ENCODE measurements around the gene KIF18B. TPM values are rescaled to one million over a fixed set of nuclear protein-coding genes. Genes with fewer than 3 reads are reported as not detected.

The KIF18B gene
- total and polyA plus RNA-seq, 9 donors, result 0.10 to 0.79 (median 0.17) TPM; not detected in 3

DNA sequence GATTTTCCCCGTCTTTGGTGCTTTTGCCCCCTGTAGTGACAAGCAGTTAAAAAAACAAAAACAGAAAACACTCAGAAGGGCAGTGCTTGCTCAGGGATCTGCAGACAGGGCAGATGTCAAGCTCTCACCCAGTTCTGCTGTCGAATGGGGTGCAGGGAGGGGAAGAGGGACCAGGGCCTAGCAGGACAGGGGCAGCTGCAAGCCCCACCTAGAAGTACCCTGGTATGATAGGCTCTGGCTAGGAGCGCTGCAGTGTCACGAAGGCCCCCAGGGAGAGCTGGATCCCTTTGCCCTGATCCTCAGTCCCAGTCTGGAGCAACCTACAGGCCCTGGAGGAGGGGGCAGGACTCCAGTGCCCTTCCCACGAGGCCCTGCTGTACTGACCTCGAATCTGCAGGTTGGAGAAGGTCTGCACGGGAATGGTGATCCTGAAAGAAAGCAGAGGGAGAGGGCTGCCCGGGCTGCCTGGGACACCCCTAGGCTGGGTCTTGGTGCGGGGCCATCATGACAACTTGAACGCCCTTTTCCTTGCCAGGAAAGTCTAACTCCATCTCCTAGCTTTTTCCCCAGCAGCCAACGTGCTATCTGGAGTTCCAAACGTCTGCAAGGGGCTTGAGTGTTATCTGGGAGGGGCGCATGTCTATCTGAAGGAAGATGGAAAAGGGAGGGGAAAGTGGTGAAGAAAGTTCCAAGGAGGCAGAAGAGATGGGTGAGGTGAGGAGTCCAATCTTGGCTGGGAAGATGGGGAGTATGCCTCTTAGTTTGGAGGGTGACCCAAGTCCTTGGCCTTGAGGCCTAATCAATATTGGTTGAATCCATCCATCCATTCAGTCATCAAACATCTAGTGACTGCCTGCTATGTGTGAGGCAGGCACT, 37.1 kb downstream of the KIF18B start:
- H3K27ac ChIP-seq, result no peak overlapping the region
- TF ChIP-seq, protein P1, sequence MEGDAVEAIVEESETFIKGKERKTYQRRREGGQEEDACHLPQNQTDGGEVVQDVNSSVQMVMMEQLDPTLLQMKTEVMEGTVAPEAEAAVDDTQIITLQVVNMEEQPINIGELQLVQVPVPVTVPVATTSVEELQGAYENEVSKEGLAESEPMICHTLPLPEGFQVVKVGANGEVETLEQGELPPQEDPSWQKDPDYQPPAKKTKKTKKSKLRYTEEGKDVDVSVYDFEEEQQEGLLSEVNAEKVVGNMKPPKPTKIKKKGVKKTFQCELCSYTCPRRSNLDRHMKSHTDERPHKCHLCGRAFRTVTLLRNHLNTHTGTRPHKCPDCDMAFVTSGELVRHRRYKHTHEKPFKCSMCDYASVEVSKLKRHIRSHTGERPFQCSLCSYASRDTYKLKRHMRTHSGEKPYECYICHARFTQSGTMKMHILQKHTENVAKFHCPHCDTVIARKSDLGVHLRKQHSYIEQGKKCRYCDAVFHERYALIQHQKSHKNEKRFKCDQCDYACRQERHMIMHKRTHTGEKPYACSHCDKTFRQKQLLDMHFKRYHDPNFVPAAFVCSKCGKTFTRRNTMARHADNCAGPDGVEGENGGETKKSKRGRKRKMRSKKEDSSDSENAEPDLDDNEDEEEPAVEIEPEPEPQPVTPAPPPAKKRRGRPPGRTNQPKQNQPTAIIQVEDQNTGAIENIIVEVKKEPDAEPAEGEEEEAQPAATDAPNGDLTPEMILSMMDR (IDR thresholded peaks at IDR 0.05), result no peak
- TF ChIP-seq POLR2A (IDR thresholded peaks at IDR 0.05), result no peak
- no peak for TF ChIP-seq EP300 (IDR thresholded peaks at IDR 0.05)
- no peaks in the 10 kb centered on the region for H3K36me3 ChIP-seq
- H3K4me3 ChIP-seq, result no peak overlapping the region
- WGBS, 3 donors, result 84 to 89% (median 85%) methylated on average over 12 to 13 of the region's 13 CpGs
- H3K4me1 ChIP-seq (ENCODE audit: insufficient read depth), result peaks cover 5% of the 10 kb centered on the region
- intact Hi-C loops (cut with DNase I), result loop anchor here in 2 of 4 donors (10.0 kb wide), 3 partner anchors 184 to 294 kb away; no protein-coding TSS in a partner anchor
- no peak for DNase-seq
- no peaks in the 10 kb centered on the region for H3K9me3 ChIP-seq
- H3K27me3 ChIP-seq, result no peaks in the 10 kb centered on the region

DNA sequence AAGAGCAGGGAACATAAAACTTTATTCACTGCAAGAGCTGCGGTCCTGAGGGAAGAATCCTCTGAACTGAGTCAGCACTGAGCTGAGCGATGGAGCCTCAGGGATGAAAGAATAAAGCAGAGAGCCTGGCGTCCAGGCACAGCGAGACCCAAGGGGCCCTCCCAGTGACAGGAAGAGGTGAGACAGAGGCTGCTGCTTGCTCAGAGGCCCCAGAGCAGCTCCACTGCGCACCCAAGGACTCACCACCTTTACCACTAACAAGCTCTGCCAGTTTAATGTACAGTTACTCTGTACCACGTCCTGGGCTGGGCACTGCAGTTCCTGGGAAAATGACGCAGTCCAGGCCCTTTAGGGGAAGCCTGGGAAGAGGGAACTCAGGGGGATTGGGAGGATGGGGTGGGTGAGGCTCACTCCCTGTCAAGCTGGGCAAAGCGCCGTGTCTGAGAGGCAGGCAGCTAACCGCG, 37.9 kb downstream of the KIF18B start:
- Histone ChIP-seq H3K4me1 (ENCODE audit: insufficient read depth) (peaks cover 5% of the 10 kb centered on the region), H3K36me3 (no peaks in the 10 kb centered on the region), H3K9me3 (no peaks in the 10 kb centered on the region), H3K27ac (no peak overlapping the region), H3K27me3 (no peaks in the 10 kb centered on the region), H3K4me3 (no peak overlapping the region)
- whole genome bisulfite sequencing, 3 donors, result 76 to 85% (median 77%) methylated on average over 11 of the region's 11 CpGs
- no peak for DNase-seq
- intact Hi-C loops (cut with DNase I), result loop anchor here in 2 of 4 donors (10.0 kb wide), 3 partner anchors 185 to 295 kb away; no protein-coding TSS in a partner anchor
- TF ChIP-seq EP300 (IDR thresholded peaks at IDR 0.05) (no peak), POLR2A (IDR thresholded peaks at IDR 0.05) (no peak)
- TF ChIP-seq, protein P1 (IDR thresholded peaks at IDR 0.05), result no peak

GRCh38 chr17:44908761-44909326, 38.7 kb downstream of the KIF18B start:
- Histone ChIP-seq H3K4me3 (no peak overlapping the region), H3K27me3 (no peaks in the 10 kb centered on the region), H3K9me3 (no peaks in the 10 kb centered on the region), H3K4me1 (ENCODE audit: insufficient read depth) (peaks cover 5% of the 10 kb centered on the region), H3K36me3 (no peaks in the 10 kb centered on the region), H3K27ac (no peak overlapping the region)
- WGBS, 3 donors, result 88 to 89% (median 88%) methylated on average over 10 of the region's 10 CpGs
- intact Hi-C loops (cut with DNase I), result no loop called here
- DNase-seq, result no peak
- TF ChIP-seq, protein P1 (IDR thresholded peaks at IDR 0.05), result no peak
- no peak for TF ChIP-seq POLR2A (IDR thresholded peaks at IDR 0.05)
- TF ChIP-seq EP300 (IDR thresholded peaks at IDR 0.05), result no peak

DNA sequence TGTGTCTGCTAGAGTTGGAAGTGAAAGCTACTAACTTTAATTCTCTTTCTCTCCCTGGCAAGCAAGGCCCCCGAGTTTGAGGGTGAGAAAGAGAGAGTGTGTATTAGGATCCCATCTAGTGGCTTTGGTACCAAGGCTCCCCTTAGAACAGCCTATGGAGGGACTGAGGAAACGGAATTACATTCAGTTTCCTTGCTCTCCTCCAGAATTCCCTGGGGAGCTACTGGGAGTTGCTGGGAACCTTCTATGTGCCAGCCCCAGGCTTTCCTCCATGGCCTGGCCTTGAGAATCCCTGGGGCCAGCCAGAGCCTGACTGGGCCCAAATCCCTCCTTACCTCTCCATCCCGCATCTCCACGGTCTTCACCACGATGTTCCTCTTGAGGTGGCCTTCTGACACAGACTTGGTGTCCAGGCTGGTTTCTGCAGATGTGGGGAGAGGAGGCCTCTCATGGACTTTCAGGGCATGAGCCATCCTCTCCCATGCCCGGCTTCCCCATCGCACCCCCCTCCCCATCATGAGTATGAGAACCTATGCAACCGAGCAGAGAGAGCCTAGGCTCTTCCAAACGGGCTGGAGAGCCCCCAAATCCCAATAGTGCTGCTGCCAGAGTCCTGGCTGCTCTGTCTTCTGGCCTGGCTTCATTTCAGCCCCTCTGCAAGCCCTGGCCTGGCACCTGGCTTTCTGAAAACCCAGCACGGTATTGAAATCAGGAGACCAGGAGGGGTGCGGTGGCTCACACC, 39.7 kb downstream of the KIF18B start:
- Histone ChIP-seq H3K9me3 (no peaks in the 10 kb centered on the region), H3K36me3 (no peaks in the 10 kb centered on the region), H3K27me3 (no peaks in the 10 kb centered on the region), H3K4me1 (ENCODE audit: insufficient read depth) (peaks cover 5% of the 10 kb centered on the region), H3K27ac (no peak overlapping the region), H3K4me3 (no peak overlapping the region)
- WGBS, 3 donors, result 77 to 83% (median 80%) methylated on average over 11 of the region's 11 CpGs
- no peak for TF ChIP-seq EP300 (IDR thresholded peaks at IDR 0.05)
- TF ChIP-seq, protein P1 (IDR thresholded peaks at IDR 0.05), result no peak
- no peak for TF ChIP-seq POLR2A (IDR thresholded peaks at IDR 0.05)
- intact Hi-C loops (cut with DNase I), result no loop called here
- no peak for DNase-seq
